Activated CD4-positive, alpha-beta T cell treated with anti-CD3 and anti-CD28 coated beads, Interleukin-2, amount 50 U/mL, for 48 hours (primary cell): ENCODE measurements around the gene SURF6.
"Not testable (repeated sequence)": the region's sequence is repeated elsewhere in the genome, so short reads cannot be mapped to it uniquely, and the experiment has no call there.

Experiments
- DNase-seq, 2 experiments: peaks; one replicate each; pipeline ENCODE4 v3.0.0-alpha.2; 2020

Gene SURF6

GRCh38 chr9:133283255-133284032 is 52.5 kb downstream of the SURF6 start:
- not testable (repeated sequence) for DNase-seq

GRCh38 chr9:133282464-133283238 is 53.3 kb downstream of the SURF6 start:
- no peak for DNase-seq

- no peak for DNase-seq
Observed at GRCh38 chr9:133280392-133280791, 55.6 kb downstream of the SURF6 start.
